CD4-positive, alpha-beta T cell (primary cell): ENCODE results near the gene MAGI1. TPM values are rescaled to one million over a fixed set of nuclear protein-coding genes. Genes with fewer than 3 reads are reported as not detected.

Experiments
- ATAC-seq: fragments of 200-7000 bp; cut with Tn5 transposase; one replicate; pipeline ENCODE4 v1.10.0; 2022; ENCODE audit warnings: mild to moderate bottlenecking; ENCODE audit not compliant: poor library complexity
- CTCF ChIA-PET: fragments of 350-600 bp; sonication (Branson Sonifier 250); formaldehyde crosslinking; loops from one replicate; lab custom pipeline; 2021; ENCODE audit warnings: antibody characterized with exemption, inconsistent platforms; lab: Charles Lee
- POLR2A ChIA-PET: fragments of 350-600 bp; sonication (Branson Sonifier 250); formaldehyde crosslinking; loops from one replicate; lab custom pipeline; 2021; ENCODE audit warnings: antibody characterized with exemption, inconsistent platforms; lab: Charles Lee
- DNase-seq, 14 experiments: peaks; one replicate each; pipeline ENCODE4 v3.0.0-alpha.2; 2013 to 2020; ENCODE audit warnings: mixed read lengths in 2 of 14
- H3K27ac ChIP-seq, 2 donors: one replicate each; pipeline versions ENCODE4 v1.5.1 to v1.7.0; 2013; ENCODE audit warnings: low read length in 2 of 2, low read depth in 1 of 2, mild to moderate bottlenecking in 1 of 2
- H3K27me3 ChIP-seq, 2 experiments: 1 replicate in 1 of 2; 2 replicates in 1 of 2; pipeline versions ENCODE4 v1.6.1 to v1.7.0; 2013; ENCODE audit warnings: low read length in 2 of 2, control low read depth in 1 of 2, mild to moderate bottlenecking in 1 of 2, moderate library complexity in 1 of 2; ENCODE audit not compliant: insufficient read depth in 2 of 2, control insufficient read depth in 1 of 2
- H3K36me3 ChIP-seq: one replicate; pipeline ENCODE4 v1.6.1; 2013; ENCODE audit warnings: low read length, control low read depth; ENCODE audit not compliant: insufficient read depth
- H3K4me1 ChIP-seq: one replicate; pipeline ENCODE4 v1.6.1; 2013; ENCODE audit warnings: low read length, control low read depth; ENCODE audit not compliant: insufficient read depth
- H3K4me3 ChIP-seq: one replicate; pipeline ENCODE4 v1.5.1; 2013; ENCODE audit warnings: mild to moderate bottlenecking, low read length, moderate library complexity
- H3K9me3 ChIP-seq, 2 experiments: 1 replicate in 1 of 2; 2 replicates in 1 of 2; pipeline versions ENCODE4 v1.6.1 to v1.7.0; 2013; ENCODE audit warnings: low read length in 2 of 2, mild to moderate bottlenecking in 2 of 2, control low read depth in 1 of 2, moderate library complexity in 1 of 2; ENCODE audit not compliant: control insufficient read depth in 1 of 2, insufficient read depth in 1 of 2
- H3K27ac Mint-ChIP-seq: one replicate; pipeline ENCODE4 v1.8.0; 2020; ENCODE audit warnings: mixed read lengths
- H3K27me3 Mint-ChIP-seq: one replicate; pipeline ENCODE4 v1.8.0; 2021; ENCODE audit warnings: mixed read lengths
- H3K36me3 Mint-ChIP-seq: one replicate; pipeline ENCODE4 v1.8.0; 2021; ENCODE audit warnings: low read depth, mixed read lengths
- H3K4me1 Mint-ChIP-seq: one replicate; pipeline ENCODE4 v1.8.0; 2021; ENCODE audit warnings: low read depth, mixed read lengths
- H3K4me3 Mint-ChIP-seq: one replicate; pipeline ENCODE4 v1.8.0; 2020; ENCODE audit warnings: mild to moderate bottlenecking, mixed read lengths
- H3K9me3 Mint-ChIP-seq: one replicate; pipeline ENCODE4 v1.8.0; 2020; ENCODE audit warnings: mixed read lengths
- intact Hi-C, 2 experiments: fragments of 100-400 bp; cut with DNase I in 1 of 2; cut with micrococcal nuclease in 1 of 2; formaldehyde crosslinking; loops; one replicate each; pipeline versions ENCODE4 v1.15.1 to v1.9.0; 2023 to 2025; cut with DNase I, micrococcal nuclease
- total RNA-seq, 174 experiments: library from RNA in 2 of 174; stranded (reverse) in 2 of 174; gene quantifications; one replicate each; pipeline ENCODE4 v1.2.3 and lab custom pipeline; 2021 to 2026
- TF ChIP-seq, protein P1 (sequence below): fragments of 200-600 bp; IDR thresholded peaks from one replicate; pipeline ENCODE4 v1.8.0; 2022; ENCODE audit warnings: antibody characterized with exemption, mild to moderate bottlenecking

The MAGI1 gene
- total RNA-seq, 2 experiments from 2014 or later = not detected

DNA sequence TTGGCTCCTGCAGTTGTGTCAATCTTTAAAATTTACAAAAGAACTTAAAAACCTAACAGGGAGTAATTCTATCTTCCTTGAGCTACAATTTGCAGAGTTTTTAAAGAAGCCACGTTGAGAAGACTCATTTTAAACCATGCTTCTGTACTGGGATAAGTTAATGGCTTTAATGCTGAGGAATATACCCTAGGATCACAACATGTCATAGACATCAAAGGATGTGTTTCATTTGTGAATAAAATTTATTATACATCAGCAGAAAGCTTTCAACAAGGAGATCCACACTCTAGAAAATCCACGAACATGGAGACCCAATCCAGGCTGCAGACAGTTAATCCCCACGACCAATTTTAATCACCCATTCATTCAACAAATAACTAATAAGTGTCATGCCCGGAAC, 297.2 kb downstream of the MAGI1 start:
- DNase-seq (no peak), ATAC-seq (no peak)
- no peak overlapping the region for H3K4me3 ChIP-seq
- no peaks in the 10 kb centered on the region for H3K4me1 Mint-ChIP-seq
- H3K27ac Mint-ChIP-seq = no peak overlapping the region
- no peak overlapping the region for H3K4me3 Mint-ChIP-seq
- no peaks in the 10 kb centered on the region for H3K9me3 ChIP-seq
- H3K27me3 ChIP-seq = no peaks in the 10 kb centered on the region
- CTCF ChIA-PET = no interaction called here
- H3K4me1 ChIP-seq = no peaks in the 10 kb centered on the region
- POLR2A ChIA-PET = no interaction called here
- no peak overlapping the region for H3K27ac ChIP-seq
- no peaks in the 10 kb centered on the region for H3K36me3 Mint-ChIP-seq
- intact Hi-C loops = no loop called here
- TF ChIP-seq, protein P1, sequence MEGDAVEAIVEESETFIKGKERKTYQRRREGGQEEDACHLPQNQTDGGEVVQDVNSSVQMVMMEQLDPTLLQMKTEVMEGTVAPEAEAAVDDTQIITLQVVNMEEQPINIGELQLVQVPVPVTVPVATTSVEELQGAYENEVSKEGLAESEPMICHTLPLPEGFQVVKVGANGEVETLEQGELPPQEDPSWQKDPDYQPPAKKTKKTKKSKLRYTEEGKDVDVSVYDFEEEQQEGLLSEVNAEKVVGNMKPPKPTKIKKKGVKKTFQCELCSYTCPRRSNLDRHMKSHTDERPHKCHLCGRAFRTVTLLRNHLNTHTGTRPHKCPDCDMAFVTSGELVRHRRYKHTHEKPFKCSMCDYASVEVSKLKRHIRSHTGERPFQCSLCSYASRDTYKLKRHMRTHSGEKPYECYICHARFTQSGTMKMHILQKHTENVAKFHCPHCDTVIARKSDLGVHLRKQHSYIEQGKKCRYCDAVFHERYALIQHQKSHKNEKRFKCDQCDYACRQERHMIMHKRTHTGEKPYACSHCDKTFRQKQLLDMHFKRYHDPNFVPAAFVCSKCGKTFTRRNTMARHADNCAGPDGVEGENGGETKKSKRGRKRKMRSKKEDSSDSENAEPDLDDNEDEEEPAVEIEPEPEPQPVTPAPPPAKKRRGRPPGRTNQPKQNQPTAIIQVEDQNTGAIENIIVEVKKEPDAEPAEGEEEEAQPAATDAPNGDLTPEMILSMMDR = no peak
- H3K36me3 ChIP-seq = no peaks in the 10 kb centered on the region
- H3K27me3 Mint-ChIP-seq = no peaks in the 10 kb centered on the region
- H3K9me3 Mint-ChIP-seq = no peaks in the 10 kb centered on the region

- POLR2A ChIA-PET = no interaction called here
- Histone ChIP-seq H3K27me3 (no peaks in the 10 kb centered on the region), H3K9me3 (no peaks in the 10 kb centered on the region), H3K4me1 (no peaks in the 10 kb centered on the region), H3K27ac (no peak overlapping the region), H3K36me3 (no peaks in the 10 kb centered on the region), H3K4me3 (no peak overlapping the region)
- Mint-ChIP-seq H3K36me3 (no peaks in the 10 kb centered on the region), H3K27ac (no peak overlapping the region), H3K4me3 (no peak overlapping the region), H3K9me3 (no peaks in the 10 kb centered on the region), H3K4me1 (no peaks in the 10 kb centered on the region), H3K27me3 (no peaks in the 10 kb centered on the region)
- DNase-seq (no peak), ATAC-seq (no peak)
- CTCF ChIA-PET = no interaction called here
- TF ChIP-seq, protein P1 = no peak
- intact Hi-C loops = no loop called here
These were observed 298.7 kb downstream of the MAGI1 start for GRCh38 chr3:65739901-65740541.

GRCh38 chr3:65734792-65735191, 303.9 kb downstream of the MAGI1 start:
- TF ChIP-seq, protein P1 = no peak
- no peaks in the 10 kb centered on the region for H3K9me3 Mint-ChIP-seq

More at GRCh38 chr3:65734792-65735191, 303.9 kb downstream of the MAGI1 start:
- no peak overlapping the region for H3K4me3 Mint-ChIP-seq
- ChIA-PET POLR2A (no interaction called here), CTCF (no interaction called here)
- H3K27me3 Mint-ChIP-seq = peaks cover 10% of the 10 kb centered on the region
- DNase-seq (no peak), ATAC-seq (no peak)
- peaks cover 6% of the 10 kb centered on the region for H3K4me1 Mint-ChIP-seq
- intact Hi-C loops = no loop called here
- H3K36me3 Mint-ChIP-seq = no peaks in the 10 kb centered on the region
- Histone ChIP-seq H3K36me3 (no peaks in the 10 kb centered on the region), H3K9me3 (no peaks in the 10 kb centered on the region), H3K4me3 (no peak overlapping the region), H3K27ac (no peak overlapping the region), H3K4me1 (no peaks in the 10 kb centered on the region), H3K27me3 (peaks cover 0 to 4% of the 10 kb centered on the region in 2 experiments)
- no peak overlapping the region for H3K27ac Mint-ChIP-seq
